PC-9 (cell line): ENCODE data around the gene C9orf43.

Experiments
- EZH2 ChIP-seq: fragments of 200-600 bp; sonication (generic); IDR thresholded peaks from 2 replicates; pipeline ENCODE4 v1.8.0; 2017; ENCODE audit warnings: antibody characterized with exemption, low read depth
- TF ChIP-seq, protein P1 (sequence below): fragments of 200-600 bp; sonication (generic); conservative IDR thresholded peaks from 2 replicates; pipeline ENCODE4 v1.6.1; 2017; ENCODE audit warnings: mixed run types, antibody characterized with exemption, mild to moderate bottlenecking, moderate library complexity

DNA sequence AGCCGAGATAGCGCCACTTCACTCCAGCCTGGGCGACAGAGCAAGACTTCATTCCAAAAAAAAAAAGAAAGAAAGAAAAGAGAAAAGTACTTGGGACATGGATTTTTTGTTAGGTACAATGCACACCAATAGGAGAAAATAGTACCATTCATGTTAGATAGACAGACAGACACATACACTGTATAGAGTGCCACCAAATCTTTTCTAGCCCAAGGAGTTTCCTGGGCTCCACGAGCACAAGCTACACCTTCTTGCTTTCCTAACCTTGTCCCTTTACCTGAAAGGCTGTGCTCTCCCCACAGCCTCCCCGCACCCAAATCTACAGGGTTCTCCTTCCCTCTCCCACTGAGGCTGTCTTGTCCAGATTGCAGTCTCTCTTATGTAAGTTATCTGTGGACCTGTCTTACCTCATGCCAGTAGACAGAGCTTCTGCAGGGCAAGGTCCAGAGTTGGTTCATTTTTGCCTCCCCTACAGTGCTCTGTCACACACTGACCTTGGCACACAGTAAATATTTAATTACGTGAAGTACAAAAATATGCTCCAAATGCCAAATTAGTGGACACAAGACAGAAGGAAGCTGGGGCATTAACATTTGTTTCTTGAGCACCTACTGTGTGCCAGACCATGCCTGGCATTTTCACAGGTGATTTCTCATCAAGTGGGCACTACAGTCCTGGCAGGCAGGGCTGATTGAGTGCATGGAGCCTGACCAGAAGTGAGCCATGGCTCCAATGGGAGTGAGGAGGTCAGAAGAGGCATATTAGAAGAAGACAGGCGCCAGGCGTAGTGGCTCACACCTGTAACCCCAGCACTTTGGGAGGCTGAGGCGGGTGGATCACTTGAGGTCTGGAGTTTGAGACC, 15.3 kb upstream of the C9orf43 start:
- TF ChIP-seq, protein P1, sequence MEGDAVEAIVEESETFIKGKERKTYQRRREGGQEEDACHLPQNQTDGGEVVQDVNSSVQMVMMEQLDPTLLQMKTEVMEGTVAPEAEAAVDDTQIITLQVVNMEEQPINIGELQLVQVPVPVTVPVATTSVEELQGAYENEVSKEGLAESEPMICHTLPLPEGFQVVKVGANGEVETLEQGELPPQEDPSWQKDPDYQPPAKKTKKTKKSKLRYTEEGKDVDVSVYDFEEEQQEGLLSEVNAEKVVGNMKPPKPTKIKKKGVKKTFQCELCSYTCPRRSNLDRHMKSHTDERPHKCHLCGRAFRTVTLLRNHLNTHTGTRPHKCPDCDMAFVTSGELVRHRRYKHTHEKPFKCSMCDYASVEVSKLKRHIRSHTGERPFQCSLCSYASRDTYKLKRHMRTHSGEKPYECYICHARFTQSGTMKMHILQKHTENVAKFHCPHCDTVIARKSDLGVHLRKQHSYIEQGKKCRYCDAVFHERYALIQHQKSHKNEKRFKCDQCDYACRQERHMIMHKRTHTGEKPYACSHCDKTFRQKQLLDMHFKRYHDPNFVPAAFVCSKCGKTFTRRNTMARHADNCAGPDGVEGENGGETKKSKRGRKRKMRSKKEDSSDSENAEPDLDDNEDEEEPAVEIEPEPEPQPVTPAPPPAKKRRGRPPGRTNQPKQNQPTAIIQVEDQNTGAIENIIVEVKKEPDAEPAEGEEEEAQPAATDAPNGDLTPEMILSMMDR: no peak
- TF ChIP-seq EZH2: no peak
